HG02623 (cell line): ENCODE measurements around the gene DYRK2.
A peak's percentile ranks its signal among the peaks of the same experiment; 100 is the strongest.

Experiments
- ATAC-seq: cut with Tn5 transposase; IDR thresholded peaks from one replicate; pipeline ENCODE4 v1.9.1; 2021; ENCODE audit warnings: moderate library complexity; ENCODE audit not compliant: unreplicated experiment

Gene DYRK2

GRCh38 chr12:67698672-67699581 is 50.4 kb downstream of the DYRK2 start:
- peak; percentile 96 for ATAC-seq

- ATAC-seq = no peak
These were observed 52.6 kb downstream of the DYRK2 start for GRCh38 chr12:67701121-67701520.

GRCh38 chr12:67702136-67702535 is 53.6 kb downstream of the DYRK2 start:
- no peak for ATAC-seq

DNA sequence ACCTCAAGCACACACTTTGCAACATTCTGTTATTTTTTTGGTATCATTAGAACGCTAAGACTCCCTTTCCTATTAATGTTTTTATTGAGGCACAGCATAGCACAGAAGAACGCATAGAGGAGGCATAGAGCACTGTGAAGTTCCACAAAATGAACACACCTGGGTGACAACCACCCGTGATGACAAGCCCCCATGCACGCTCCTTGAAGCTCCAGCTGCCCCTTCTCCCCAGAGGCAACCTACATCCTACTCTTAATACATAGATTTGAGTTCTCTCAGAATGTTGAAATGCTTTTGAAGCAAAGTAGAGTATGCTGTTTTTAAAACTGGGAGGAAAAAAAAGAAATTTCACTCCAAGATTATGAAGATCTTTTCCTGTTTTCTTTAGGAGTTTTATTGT is 55.5 kb downstream of the DYRK2 start:
- ATAC-seq = no peak

DNA sequence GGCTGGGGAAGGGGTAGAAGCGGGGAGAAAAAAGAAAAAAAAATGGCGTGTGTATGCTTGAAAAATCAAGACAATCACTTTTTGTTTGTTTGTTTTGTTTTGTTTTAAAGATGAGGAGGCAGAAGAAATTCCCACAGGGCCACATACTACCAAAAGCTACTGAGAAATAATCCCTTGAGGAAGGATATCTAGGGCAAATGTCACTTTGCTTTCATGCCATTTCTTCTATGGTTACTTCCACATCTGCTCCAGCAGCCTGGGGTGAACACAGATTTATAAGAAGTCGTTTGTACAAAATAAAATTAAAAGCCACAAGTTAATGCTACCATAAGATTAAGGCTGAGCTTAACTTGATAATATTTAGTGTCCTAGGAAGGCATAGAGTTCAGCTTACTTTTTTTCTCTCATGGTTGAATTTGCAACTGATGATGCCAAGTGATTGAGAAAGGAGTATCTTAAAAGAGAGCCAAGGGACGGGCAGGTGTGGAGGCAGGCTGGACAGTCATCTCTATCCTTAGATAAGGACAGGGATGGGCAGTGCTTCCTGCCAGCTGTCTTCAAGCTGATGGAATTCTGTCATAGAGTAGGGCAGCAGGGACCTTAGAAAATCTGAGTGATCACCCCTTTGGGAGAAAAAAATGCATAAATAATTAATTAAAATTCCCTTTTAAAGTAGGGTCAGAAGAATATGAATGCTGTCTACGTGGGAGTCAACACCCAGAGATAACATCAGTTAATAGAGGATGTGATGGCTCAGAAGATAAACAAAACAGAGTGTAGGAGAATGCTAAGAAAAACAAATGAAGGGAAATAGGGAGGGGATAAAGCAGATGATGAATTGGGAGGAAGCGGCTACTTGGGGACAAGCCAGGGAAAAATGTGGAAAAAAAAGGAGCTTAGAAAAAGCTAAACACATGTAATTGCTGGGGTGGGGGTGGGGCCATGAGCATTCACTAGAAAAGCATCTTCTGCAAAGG is 57.1 kb downstream of the DYRK2 start:
- no peak for ATAC-seq

DNA sequence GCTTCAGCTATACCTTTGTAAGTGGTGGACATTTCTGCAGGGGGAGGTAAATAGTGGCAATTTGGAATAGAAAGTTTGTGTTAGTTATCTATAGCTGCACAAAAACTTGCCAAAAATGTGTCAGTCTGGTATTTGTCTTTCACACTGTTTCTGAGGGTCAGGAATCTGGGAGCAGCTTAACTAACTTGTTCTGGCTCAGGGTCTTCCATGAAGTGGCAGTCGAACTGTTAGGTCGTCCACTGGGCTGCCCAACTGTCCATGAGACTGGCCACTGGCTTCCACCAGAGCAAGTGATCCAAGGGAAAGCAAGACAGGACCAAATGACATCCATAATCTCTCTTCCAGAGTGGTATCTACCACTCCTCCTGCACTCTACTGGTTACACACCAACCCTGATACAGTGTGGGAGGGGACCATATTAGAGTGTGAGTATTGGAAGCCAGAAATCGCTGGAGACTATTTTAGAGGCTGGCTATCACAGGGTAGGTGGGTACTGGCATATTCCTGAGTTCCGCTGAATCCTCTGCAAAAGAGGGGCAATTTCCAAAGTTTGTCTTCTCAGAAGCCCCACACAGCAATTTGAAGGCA is 60.9 kb downstream of the DYRK2 start:
- ATAC-seq = no peak

- peak; percentile 90 for ATAC-seq
These were observed 62.0 kb downstream of the DYRK2 start for GRCh38 chr12:67710582-67710981.

DNA sequence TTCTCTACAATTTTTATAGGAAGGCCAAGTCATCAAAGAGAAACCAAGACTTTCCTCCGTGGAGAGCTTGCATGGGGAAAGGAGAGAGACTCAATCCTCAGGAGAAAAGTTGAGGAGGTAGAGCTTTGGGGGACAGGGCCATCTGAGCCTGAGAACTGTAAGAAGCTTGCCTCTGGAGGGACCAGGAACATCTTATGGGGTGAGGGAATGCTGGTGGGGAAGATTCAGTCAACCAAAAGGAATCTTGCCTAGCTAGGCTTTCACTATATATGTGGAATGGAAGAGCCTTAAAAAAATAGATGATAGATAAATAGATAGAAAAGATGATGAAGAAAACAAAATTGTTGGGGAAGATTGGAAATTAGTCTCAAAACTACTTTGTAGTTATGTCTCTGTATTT is 63.5 kb downstream of the DYRK2 start:
- ATAC-seq = no peak

GRCh38 chr12:67714648-67715047 is 66.1 kb downstream of the DYRK2 start:
- no peak for ATAC-seq
